GM12892 (cell line): Measurements from ENCODE around the gene DHX38.

ENCODE experiments used
- POLR2A ChIP-seq: IDR thresholded peaks from 2 replicates; pipeline ENCODE4 v1.6.1; 2011; ENCODE audit warnings: low read depth, low read length, control low read depth
- POLR2AphosphoS5 ChIP-seq: IDR thresholded peaks from 2 replicates; pipeline ENCODE4 v1.6.1; 2011; ENCODE audit warnings: low read depth, low read length, control low read depth

- TF ChIP-seq POLR2A (no peak), POLR2AphosphoS5 (no peak)
Measured at GRCh38 chr16:72098936-72099335, 5.3 kb downstream of the DHX38 start.
